K562 (cell line): ENCODE data around the gene RASGRP2. TPM values are rescaled to one million over a fixed set of nuclear protein-coding genes. Genes with fewer than 3 reads are reported as not detected.

Experiments used
- ATAC-seq: fragments of 200-7000 bp; cut with Tn5 transposase; 3 replicates; pipeline ENCODE4 v1.9.1; 2020; ENCODE audit warnings: moderate library complexity
- BruUV-seq: library from RNA; stranded (reverse); fragments of 400-500 nt; replicated peaks from 2 replicates; lab custom pipeline; 2021; lab: Mats Ljungman, UMichigan
- CTCF ChIA-PET: fragments of 300-600 bp; formaldehyde crosslinking; extraction: SDS; loops from one replicate; lab custom pipeline; 2021; ENCODE audit warnings: low intra/inter-chr PET ratio; lab: Yijun Ruan, JAX
- POLR2A ChIA-PET: fragments of 300-600, 350-650 bp; sonication (Branson Sonifier 250); formaldehyde crosslinking; extraction: SDS; loops from one replicate; lab custom pipeline; 2021; ENCODE audit warnings: antibody characterized with exemption, inconsistent platforms; lab: Yijun Ruan, JAX
- DNase-seq, 4 experiments: peaks; one replicate each; pipeline versions ENCODE4 v3.0.0 to v3.0.0-alpha.2; 2011 to 2018; ENCODE audit warnings: low spot score in 3 of 4, mixed read lengths in 3 of 4; ENCODE audit errors: extremely low read depth in 1 of 4
- FAIRE-seq: peaks from 2 replicates; lab custom pipeline; 2011; peaks lifted over from hg19 to GRCh38; lab: Jason Lieb, UNC
- H2AFZ ChIP-seq: 2 replicates; pipeline ENCODE4 v1.6.0; 2011; ENCODE audit warnings: low read depth, low read length, control low read depth, inconsistent platforms
- H3K27ac ChIP-seq: fragments of 200-600 bp; 3 replicates; pipeline ENCODE4 v1.8.0; 2011; ENCODE audit warnings: low read depth, mild to moderate bottlenecking, control low read depth, inconsistent platforms, low read length, moderate library complexity, mixed read lengths; ENCODE audit errors: extremely low read depth
- H3K27me3 ChIP-seq, 2 experiments: fragments of 300-600 bp in 1 of 2; 2 replicates in 1 of 2; 3 replicates in 1 of 2; pipeline versions ENCODE4 v1.6.0 to v1.8.0; 2011; ENCODE audit warnings: inconsistent platforms in 2 of 2, low read length in 2 of 2, mild to moderate bottlenecking in 1 of 2, mixed read lengths in 1 of 2, moderate library complexity in 1 of 2; ENCODE audit not compliant: control insufficient read depth in 2 of 2, insufficient read depth in 2 of 2
- H3K36me3 ChIP-seq: fragments of 300-600 bp; 3 replicates; pipeline ENCODE4 v1.8.0; 2011; ENCODE audit warnings: mild to moderate bottlenecking, low read length, inconsistent platforms; ENCODE audit not compliant: control insufficient read depth, insufficient read depth
- H3K4me1 ChIP-seq, 2 experiments: fragments of 200-600 bp in 1 of 2; replicated peaks in 1 of 2; 2 replicates in 1 of 2; 3 replicates in 1 of 2; pipeline versions ENCODE4 v1.5.1 to v1.8.0; 2011; ENCODE audit warnings: inconsistent platforms in 2 of 2, low read length in 2 of 2, mild to moderate bottlenecking in 1 of 2, mixed read lengths in 1 of 2, moderate library complexity in 1 of 2; ENCODE audit not compliant: control insufficient read depth in 2 of 2, insufficient read depth in 2 of 2
- H3K4me2 ChIP-seq: 2 replicates; pipeline ENCODE4 v1.6.1; 2011; ENCODE audit warnings: low read length, control low read depth, inconsistent platforms, mixed read lengths; ENCODE audit not compliant: insufficient read depth
- H3K4me3 ChIP-seq: fragments of 200-600 bp; sonication (generic), shearing (Covaris generic); 2 replicates; pipeline ENCODE4 v1.5.1; 2016; ENCODE audit warnings: control low read depth, inconsistent platforms
- H3K79me2 ChIP-seq: fragments of 200-600 bp; 3 replicates; pipeline ENCODE4 v1.8.0; 2011; ENCODE audit warnings: low read length, inconsistent platforms; ENCODE audit not compliant: control insufficient read depth, insufficient read depth
- H3K9ac ChIP-seq, 2 experiments: 2 replicates each; pipeline versions ENCODE4 v1.6.0 to v1.6.1; 2011; ENCODE audit warnings: low read depth in 2 of 2, low read length in 2 of 2, control low read depth in 1 of 2, inconsistent platforms in 1 of 2, mild to moderate bottlenecking in 1 of 2, mixed read lengths in 1 of 2; ENCODE audit not compliant: insufficient read depth in 1 of 2
- H3K9me1 ChIP-seq: one replicate; pipeline ENCODE4 v1.6.0; 2011; ENCODE audit warnings: inconsistent platforms, mild to moderate bottlenecking, low read length, moderate library complexity; ENCODE audit not compliant: control insufficient read depth, insufficient read depth
- H3K9me3 ChIP-seq: replicated peaks from 2 replicates; pipeline ENCODE4 v1.5.1; 2011; ENCODE audit warnings: low read depth, low read length, inconsistent platforms; ENCODE audit not compliant: control insufficient read depth, insufficient read depth
- H4K20me1 ChIP-seq: replicated peaks from 2 replicates; pipeline ENCODE4 v1.6.1; 2011; ENCODE audit warnings: low read length, inconsistent platforms, mixed read lengths; ENCODE audit not compliant: control insufficient read depth, insufficient read depth
- BRF1 ChIP-seq: IDR thresholded peaks from 3 replicates; pipeline ENCODE4 v1.6.1; 2011; ENCODE audit warnings: borderline replicate concordance, mild to moderate bottlenecking; ENCODE audit not compliant: insufficient read length; ENCODE audit errors: extremely low read depth
- DNMT1 ChIP-seq: fragments of 450-650 bp; IDR thresholded peaks from 2 replicates; pipeline ENCODE4 v1.6.1; 2016; ENCODE audit warnings: antibody characterized with exemption, mild to moderate bottlenecking
- ESRRB ChIP-seq: fragments of 250-450 bp; sonication (Bioruptor Pico); IDR thresholded peaks from 2 replicates; pipeline ENCODE4 v1.5.0; 2020; ENCODE audit warnings: mild to moderate bottlenecking, moderate library complexity, borderline replicate concordance
- KDM1A ChIP-seq, 2 experiments: fragments of 450-650 bp; IDR thresholded peaks; 2 replicates each; pipeline ENCODE4 v1.6.1; 2016; ENCODE audit warnings: mild to moderate bottlenecking in 2 of 2
- MAFK ChIP-seq: IDR thresholded peaks from 2 replicates; pipeline ENCODE4 v1.6.1; 2011; ENCODE audit warnings: low read length, improper control_type of control experiment
- RNF2 ChIP-seq: sonication (generic); IDR thresholded peaks from 2 replicates; pipeline ENCODE4 v1.6.1; 2016
- STAG1 ChIP-seq: sonication (generic); formaldehyde crosslinking; IDR thresholded peaks from 2 replicates; pipeline ENCODE4 v1.5.0; 2020; ENCODE audit warnings: missing genetic modification reagents, borderline replicate concordance
- ZBTB26 ChIP-seq: fragments of 450-650 bp; formaldehyde crosslinking; IDR thresholded peaks from 2 replicates; pipeline ENCODE4 v1.4.0; 2022; ENCODE audit warnings: missing genetic modification characterization
- whole genome bisulfite sequencing: fragments of 100-300 bp; shearing (Covaris generic); methylation state at CpG from one replicate; pipeline ENCODE4 v1.1.6; 2016; ENCODE audit warnings: low coverage, mixed read lengths; ENCODE audit not compliant: insufficient coverage; ENCODE audit errors: missing lambda C conversion rate; 5-methylcytosine and 5-hydroxymethylcytosine counted together
- in situ Hi-C: fragments of 300-500 bp; cut with MboI; formaldehyde crosslinking; loops from 4 replicates; pipeline ENCODE4 v1.15.0; 2018; ENCODE audit warnings: inconsistent platforms, mixed read lengths
- intact Hi-C: fragments of 100-400 bp; cut with micrococcal nuclease; formaldehyde crosslinking; loops from 2 replicates; pipeline ENCODE4 v1.14.2; 2022
- polyA plus RNA-seq, 8 experiments: library from polyadenylated mRNA; depleted of rRNA in 4 of 8; stranded (reverse) in 5 of 8; unstranded in 3 of 8; fragments of >200 nt; fragmentation: Nextera tagmentation in 2 of 8; fragmentation: Illumina TruSeq in 1 of 8; extraction: Ambion mirVana in 2 of 8; extraction: Trizol in 1 of 8; gene quantifications; 2 replicates each; pipeline versions ENCODE4 v1.2.1 to v1.2.3, GENCODE V29; 2011 to 2014; ENCODE audit warnings: inconsistent platforms in 1 of 8, missing spikeins in 1 of 8
- total RNA-seq, 7 experiments: library from RNA; depleted of rRNA in 6 of 7; stranded (reverse); fragments of >200 nt in 6 of 7; fragmentation: Illumina TruSeq in 2 of 7; extraction: Trizol in 2 of 7; gene quantifications; 2 replicates each; pipeline versions ENCODE4 v1.2.1 to v1.2.3, GENCODE V29; 2011 to 2021; ENCODE audit warnings: low replicate concordance in 1 of 7

Gene RASGRP2
- total and polyA plus RNA-seq, 9 of the 15 experiments (the other 6 are each of a cell fraction or from before 2014, with no cell fraction given) = 0.87 to 22.7 (median 5.5) TPM

GRCh38 chr11:64757549-64758329 lies 13.8 kb upstream of the RASGRP2 start (continued):
- TF ChIP-seq ZBTB26 (CRISPR knock-in tag) (no peak), RNF2 (no peak), STAG1 (no peak), BRF1 (no peak), KDM1A (IDR thresholded peaks at IDR 0.05) (peak; percentile 66 to 79; a peak in 3 of 4 replicates)

GRCh38 chr11:64755681-64756361 lies 11.9 kb upstream of the RASGRP2 start:
- no peak for FAIRE-seq
- H3K9me3 ChIP-seq = no peaks in the 10 kb centered on the region
- no peaks in the 10 kb centered on the region for H3K36me3 ChIP-seq
- H3K9me1 ChIP-seq = no peaks in the 10 kb centered on the region
- DNase-seq = no peak
- WGBS = 58% methylated on average over 13 of the region's 13 CpGs
- no peaks in the 10 kb centered on the region for H3K27me3 ChIP-seq
- no peak for ATAC-seq
- H3K79me2 ChIP-seq = no peaks in the 10 kb centered on the region
- in situ Hi-C loops (no loop called here), intact Hi-C loops (no loop called here)
- H3K4me2 ChIP-seq = no peak overlapping the region
- BruUV-seq = no TSS peak
- no peak overlapping the region for H2AFZ ChIP-seq
- H3K9ac ChIP-seq = 0 out of 4 replicates have a peak overlapping the region, but pooled peaks of 1 of the 2 experiments have one; percentile 31
- CTCF ChIA-PET = no interaction called here
- no peak overlapping the region for H3K27ac ChIP-seq
- TF ChIP-seq MAFK (no peak), DNMT1 (no peak), ESRRB (no peak)
- no peak overlapping the region for H3K4me3 ChIP-seq
- POLR2A ChIA-PET = interaction anchor here (0.8 kb wide), 1 partner anchor 9 kb away, joined by 3 read pairs; no protein-coding TSS in a partner anchor
- no peaks in the 10 kb centered on the region for H4K20me1 ChIP-seq
- H3K4me1 ChIP-seq = peaks cover 15 to 71% of the 10 kb centered on the region in 2 experiments
